HCT116 (cell line): ENCODE measurements around the gene MYO5C.
"Not testable (repeated sequence)": the region's sequence is repeated elsewhere in the genome, so short reads cannot be mapped to it uniquely, and the experiment has no call there.

Source experiments
- CEBPB ChIP-seq: IDR thresholded peaks from 2 replicates; pipeline ENCODE4 v1.6.1; 2012; ENCODE audit warnings: low read depth
- EGR1 ChIP-seq: IDR thresholded peaks from 2 replicates; pipeline ENCODE4 v1.6.1; 2012; ENCODE audit warnings: low read depth
- ELF1 ChIP-seq: IDR thresholded peaks from 2 replicates; pipeline ENCODE4 v1.6.1; 2012; ENCODE audit warnings: low read depth, borderline replicate concordance
- EZH2 ChIP-seq: fragments of 200-600 bp; sonication (generic); IDR thresholded peaks from 2 replicates; pipeline ENCODE4 v1.6.1; 2017; ENCODE audit warnings: antibody characterized with exemption, mixed run types
- EZH2phosphoT487 ChIP-seq: fragments of 200-600 bp; IDR thresholded peaks from 2 replicates; pipeline ENCODE4 v1.6.1; 2018; ENCODE audit warnings: antibody characterized with exemption, borderline replicate concordance
- FOSL1 ChIP-seq: IDR thresholded peaks from 2 replicates; pipeline ENCODE4 v1.6.1; 2012; ENCODE audit warnings: low read depth
- JUND ChIP-seq: IDR thresholded peaks from 2 replicates; pipeline ENCODE4 v1.6.1; 2012
- POLR2A ChIP-seq: IDR thresholded peaks from 2 replicates; pipeline ENCODE4 v1.7.0; 2011; ENCODE audit warnings: borderline replicate concordance; ENCODE audit not compliant: insufficient read depth, insufficient read length; ENCODE audit errors: extremely low read depth
- SIN3A ChIP-seq: IDR thresholded peaks from 2 replicates; pipeline ENCODE4 v1.6.1; 2012; ENCODE audit warnings: low read depth
- SP1 ChIP-seq: IDR thresholded peaks from 2 replicates; pipeline ENCODE4 v1.6.1; 2012; ENCODE audit warnings: low read depth
- YY1 ChIP-seq: IDR thresholded peaks from 2 replicates; pipeline ENCODE4 v1.6.1; 2011; ENCODE audit warnings: low read length, low read depth, moderate library complexity, mild to moderate bottlenecking; ENCODE audit not compliant: insufficient replicate concordance; ENCODE audit errors: extremely low read depth
- ZNF274 ChIP-seq: fragments of 200-500 bp; sonication (Bioruptor generic); IDR thresholded peaks from 2 replicates; pipeline ENCODE4 v1.6.1; 2014; ENCODE audit warnings: mild to moderate bottlenecking, low read depth, low read length, inconsistent platforms
- TF ChIP-seq, protein P1 (sequence below): IDR thresholded peaks from 2 replicates; pipeline ENCODE4 v1.6.1; 2012
- TF ChIP-seq, protein P2 (sequence below), 3 experiments: fragments of 200-600 bp in 1 of 3; sonication (generic) in 1 of 3; IDR thresholded peaks in 2 of 3; conservative IDR thresholded peaks in 1 of 3; 2 replicates each; pipeline ENCODE4 v1.5.1; 2012 to 2017; ENCODE audit warnings: low read depth in 2 of 3, low read length in 2 of 3, antibody characterized with exemption in 1 of 3, borderline replicate concordance in 1 of 3, control low read depth in 1 of 3, mild to moderate bottlenecking in 1 of 3, mixed read lengths in 1 of 3, mixed run types in 1 of 3, moderate library complexity in 1 of 3; ENCODE audit not compliant: insufficient read depth in 1 of 3

DNA sequence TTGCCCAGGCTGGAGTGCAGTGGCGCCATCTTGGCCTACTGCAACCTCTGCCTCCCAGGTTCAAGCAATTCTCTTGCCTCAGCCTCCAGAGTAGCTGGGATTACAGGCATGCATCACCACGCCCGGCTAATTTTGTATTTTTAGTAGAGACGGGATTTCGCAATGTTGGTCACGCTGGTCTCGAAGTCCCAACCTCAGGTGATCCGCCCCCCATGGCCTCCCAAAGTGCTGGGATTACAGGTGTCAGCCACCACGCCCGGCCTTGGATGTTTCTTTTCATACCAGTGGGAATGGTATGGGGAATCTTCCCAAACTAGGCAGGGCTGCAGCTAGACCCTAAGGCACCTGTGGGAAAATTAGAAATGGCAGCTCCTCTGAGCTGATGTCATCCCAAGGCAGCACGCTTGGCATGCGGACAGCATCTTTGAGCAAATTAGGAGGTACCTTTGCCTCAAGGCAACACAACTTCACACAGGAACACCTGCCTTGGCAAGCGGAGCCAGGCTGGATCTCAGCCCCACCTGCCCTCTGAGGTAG, 56.5 kb downstream of the MYO5C start:
- TF ChIP-seq, protein P1, sequence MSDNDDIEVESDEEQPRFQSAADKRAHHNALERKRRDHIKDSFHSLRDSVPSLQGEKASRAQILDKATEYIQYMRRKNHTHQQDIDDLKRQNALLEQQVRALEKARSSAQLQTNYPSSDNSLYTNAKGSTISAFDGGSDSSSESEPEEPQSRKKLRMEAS: not testable (repeated sequence)
- not testable (repeated sequence) for TF ChIP-seq EGR1, ZNF274, EZH2phosphoT487, YY1, CEBPB, EZH2, POLR2A, SIN3A, SP1, ELF1, FOSL1, JUND
- TF ChIP-seq, protein P2, sequence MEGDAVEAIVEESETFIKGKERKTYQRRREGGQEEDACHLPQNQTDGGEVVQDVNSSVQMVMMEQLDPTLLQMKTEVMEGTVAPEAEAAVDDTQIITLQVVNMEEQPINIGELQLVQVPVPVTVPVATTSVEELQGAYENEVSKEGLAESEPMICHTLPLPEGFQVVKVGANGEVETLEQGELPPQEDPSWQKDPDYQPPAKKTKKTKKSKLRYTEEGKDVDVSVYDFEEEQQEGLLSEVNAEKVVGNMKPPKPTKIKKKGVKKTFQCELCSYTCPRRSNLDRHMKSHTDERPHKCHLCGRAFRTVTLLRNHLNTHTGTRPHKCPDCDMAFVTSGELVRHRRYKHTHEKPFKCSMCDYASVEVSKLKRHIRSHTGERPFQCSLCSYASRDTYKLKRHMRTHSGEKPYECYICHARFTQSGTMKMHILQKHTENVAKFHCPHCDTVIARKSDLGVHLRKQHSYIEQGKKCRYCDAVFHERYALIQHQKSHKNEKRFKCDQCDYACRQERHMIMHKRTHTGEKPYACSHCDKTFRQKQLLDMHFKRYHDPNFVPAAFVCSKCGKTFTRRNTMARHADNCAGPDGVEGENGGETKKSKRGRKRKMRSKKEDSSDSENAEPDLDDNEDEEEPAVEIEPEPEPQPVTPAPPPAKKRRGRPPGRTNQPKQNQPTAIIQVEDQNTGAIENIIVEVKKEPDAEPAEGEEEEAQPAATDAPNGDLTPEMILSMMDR (IDR thresholded peaks at IDR 0.05 in 2 of 3, conservative IDR thresholded peaks at IDR 0.05 in 1 of 3; ENCODE audit: borderline replicate concordance in 1 of 3, insufficient read depth in 1 of 3, low read depth in 2 of 3, low read length in 2 of 3): not testable (repeated sequence)
